Gastroesophageal sphincter (tissue), 3 donors: ENCODE measurements around the gene SNCB.

Source experiments
- EP300 ChIP-seq: sonication (generic); formaldehyde crosslinking; IDR thresholded peaks from one replicate; pipeline ENCODE4 v1.6.1; 2017; ENCODE audit warnings: antibody characterized with exemption, mild to moderate bottlenecking
- TF ChIP-seq, protein P1 (sequence below), 4 experiments: fragments of 200-600 bp in 2 of 4; fragments of 450-650 bp in 2 of 4; sonication (generic) in 1 of 4; IDR thresholded peaks; one replicate each; pipeline ENCODE4 v1.5.1; 2017 to 2019; ENCODE audit warnings: antibody characterized with exemption in 4 of 4, mild to moderate bottlenecking in 2 of 4, moderate library complexity in 2 of 4

DNA sequence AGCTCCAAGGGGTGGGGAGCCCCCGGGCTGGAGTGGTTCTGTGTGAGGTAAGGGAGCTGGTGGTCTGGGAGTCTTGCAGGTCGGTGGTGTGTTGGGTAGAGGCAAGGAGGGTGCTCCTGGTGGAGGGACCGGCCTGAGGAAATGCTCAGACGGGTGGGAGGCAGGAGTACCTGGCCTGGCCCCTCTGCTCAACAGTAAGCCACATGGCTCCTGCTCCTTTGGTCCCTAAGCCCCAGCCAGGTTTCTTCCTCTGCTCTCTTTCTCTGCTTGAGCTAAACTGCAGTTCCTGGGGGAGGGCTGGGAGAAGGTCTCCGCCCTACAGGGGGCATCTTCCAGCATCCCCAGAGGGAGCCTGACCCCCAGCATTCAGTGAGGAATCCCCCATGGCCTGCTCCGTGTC is 34.1 kb upstream of the SNCB start:
- TF ChIP-seq, protein P1, sequence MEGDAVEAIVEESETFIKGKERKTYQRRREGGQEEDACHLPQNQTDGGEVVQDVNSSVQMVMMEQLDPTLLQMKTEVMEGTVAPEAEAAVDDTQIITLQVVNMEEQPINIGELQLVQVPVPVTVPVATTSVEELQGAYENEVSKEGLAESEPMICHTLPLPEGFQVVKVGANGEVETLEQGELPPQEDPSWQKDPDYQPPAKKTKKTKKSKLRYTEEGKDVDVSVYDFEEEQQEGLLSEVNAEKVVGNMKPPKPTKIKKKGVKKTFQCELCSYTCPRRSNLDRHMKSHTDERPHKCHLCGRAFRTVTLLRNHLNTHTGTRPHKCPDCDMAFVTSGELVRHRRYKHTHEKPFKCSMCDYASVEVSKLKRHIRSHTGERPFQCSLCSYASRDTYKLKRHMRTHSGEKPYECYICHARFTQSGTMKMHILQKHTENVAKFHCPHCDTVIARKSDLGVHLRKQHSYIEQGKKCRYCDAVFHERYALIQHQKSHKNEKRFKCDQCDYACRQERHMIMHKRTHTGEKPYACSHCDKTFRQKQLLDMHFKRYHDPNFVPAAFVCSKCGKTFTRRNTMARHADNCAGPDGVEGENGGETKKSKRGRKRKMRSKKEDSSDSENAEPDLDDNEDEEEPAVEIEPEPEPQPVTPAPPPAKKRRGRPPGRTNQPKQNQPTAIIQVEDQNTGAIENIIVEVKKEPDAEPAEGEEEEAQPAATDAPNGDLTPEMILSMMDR (IDR thresholded peaks at IDR 0.05) = no peak
- no peak for TF ChIP-seq EP300
